TTC549 (cell line): ENCODE measurements around the gene KIF23.

Source experiments
- FAIRE-seq: peaks from 2 replicates; lab custom pipeline; 2012; peaks lifted over from hg19 to GRCh38; lab: Jason Lieb, UNC

Gene KIF23

DNA sequence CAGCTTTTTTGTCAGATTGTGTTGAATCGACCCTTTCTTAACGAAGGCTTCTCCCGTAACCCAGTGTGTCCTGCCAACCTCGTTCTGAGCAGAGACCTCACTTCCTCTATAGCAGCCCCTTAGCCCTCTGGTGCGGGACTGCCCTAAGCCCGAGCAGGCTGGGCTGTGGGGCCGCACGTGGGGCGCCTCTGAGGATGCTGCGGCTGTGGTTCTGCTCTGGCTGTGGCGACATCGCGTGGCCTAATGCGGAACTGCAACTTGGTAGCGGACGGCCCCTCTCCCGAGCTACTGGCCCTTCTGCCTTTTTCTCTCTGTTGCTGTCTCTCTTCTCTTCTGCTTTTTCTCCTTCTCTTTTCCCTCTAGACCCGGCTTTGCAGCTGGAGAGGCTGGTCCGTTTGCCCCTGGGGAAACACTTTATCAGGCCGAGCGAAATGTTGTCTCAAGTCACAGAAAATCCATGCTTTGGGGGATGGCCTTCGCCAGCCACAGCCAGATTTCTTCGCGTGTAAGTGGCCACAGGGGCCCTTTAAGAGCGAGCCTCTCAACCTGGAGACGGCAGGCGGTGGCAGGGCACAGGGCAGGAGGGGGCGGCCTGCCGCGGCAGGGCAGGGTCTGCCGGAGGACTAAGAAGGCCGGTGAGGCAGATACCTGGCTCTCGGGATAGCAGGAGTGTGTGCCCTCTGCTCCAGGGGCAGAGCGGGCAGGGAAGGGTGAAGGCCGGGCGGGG, 19.4 kb upstream of the KIF23 start:
- no peak for FAIRE-seq

DNA sequence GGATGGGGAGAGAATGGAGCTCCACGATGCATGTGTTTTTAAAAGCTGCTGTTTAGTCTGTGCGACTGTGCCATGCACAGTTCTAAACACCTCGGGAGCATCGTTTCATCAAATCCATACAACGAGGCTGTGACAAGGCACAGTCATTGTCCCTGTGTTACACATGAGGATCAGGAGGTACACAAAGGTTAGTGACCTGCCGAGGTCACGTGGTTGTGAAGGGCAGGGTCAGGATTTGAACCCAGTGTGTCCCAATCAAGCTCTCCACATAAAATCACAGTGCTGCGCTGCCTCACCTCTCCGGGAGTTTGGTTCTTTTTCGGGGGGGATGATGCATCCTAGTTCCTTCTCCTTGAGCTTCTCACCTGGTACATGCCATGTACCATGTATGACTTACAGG, 18.7 kb upstream of the KIF23 start:
- FAIRE-seq: no peak

DNA sequence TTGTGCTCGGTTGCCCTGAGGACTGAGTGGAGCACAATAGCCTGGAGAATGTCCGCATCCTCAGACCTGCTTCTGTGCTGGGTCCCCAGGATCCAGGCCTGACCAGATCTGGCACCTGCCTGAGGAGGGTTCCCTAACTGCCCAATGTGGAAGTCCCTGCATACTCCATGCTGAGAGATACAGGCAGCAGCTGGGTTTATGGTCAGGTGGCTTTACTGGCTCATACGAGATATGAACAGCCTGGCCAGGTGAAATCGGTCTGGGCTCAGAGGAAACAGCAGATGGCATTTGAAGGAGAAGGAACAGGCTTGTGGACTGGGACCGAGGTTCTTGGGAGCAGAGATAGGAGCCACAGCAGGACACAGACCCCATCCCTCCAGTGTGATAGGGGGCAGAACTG, 18.2 kb upstream of the KIF23 start:
- no peak for FAIRE-seq

DNA sequence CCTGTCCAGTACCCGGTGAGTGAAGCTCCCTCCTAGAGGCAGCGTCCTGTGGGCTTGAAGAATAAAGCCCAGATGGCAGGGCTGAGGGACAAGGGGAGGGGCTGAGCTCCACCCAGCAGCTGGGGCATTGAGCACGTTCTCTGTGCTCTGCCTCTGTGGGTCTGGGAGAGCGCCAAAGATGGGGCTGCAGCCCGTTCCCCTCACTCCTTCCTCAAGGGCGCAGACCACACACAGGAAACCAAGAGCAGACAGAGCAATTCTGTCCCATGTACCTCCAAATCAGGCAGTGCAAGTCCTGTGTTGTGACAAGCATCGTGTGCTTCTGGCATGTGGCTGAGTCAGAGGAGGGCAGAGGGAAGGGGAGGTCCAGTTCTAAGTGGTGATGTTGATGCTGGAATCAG, 15.7 kb upstream of the KIF23 start:
- no peak for FAIRE-seq

DNA sequence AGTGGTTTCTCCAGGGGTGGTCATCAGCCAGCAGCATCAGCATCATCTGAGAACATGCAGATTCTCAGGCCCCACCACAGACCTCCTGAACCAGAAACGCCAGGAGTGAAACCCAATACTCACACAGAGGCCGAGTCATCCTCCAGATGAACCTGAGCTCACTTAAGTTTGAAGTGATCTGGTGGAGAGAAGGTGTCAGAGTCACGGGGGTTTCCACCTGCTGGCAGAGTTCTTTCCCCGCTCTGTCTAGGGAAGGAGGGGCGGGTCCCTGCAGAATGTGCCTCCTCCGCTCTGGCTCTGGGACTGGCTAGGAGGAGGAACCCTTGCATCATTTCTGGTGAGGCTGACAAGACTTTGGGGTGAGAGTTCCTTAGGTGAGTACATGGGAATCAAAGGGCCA, 13.3 kb upstream of the KIF23 start:
- FAIRE-seq: no peak

DNA sequence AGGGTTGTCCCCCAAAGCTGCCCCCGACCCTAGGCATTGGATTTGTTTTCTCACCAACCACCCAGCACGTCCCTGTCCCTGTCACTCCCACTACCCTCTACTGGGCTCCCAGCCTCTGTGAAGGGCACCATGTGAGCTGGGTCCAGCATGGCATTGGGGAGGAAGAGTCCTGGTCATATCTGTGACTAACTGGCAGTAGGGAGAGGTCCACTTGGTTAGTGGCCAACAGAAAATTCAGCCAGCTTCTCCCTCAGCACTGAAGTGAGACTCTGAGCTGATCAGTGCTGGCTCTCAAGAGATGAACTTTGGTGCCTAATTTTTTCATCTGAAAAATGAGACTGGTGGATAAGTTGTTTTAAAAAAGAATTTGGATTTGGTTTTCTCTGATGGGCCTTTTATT, 11.3 kb upstream of the KIF23 start:
- FAIRE-seq: no peak

DNA sequence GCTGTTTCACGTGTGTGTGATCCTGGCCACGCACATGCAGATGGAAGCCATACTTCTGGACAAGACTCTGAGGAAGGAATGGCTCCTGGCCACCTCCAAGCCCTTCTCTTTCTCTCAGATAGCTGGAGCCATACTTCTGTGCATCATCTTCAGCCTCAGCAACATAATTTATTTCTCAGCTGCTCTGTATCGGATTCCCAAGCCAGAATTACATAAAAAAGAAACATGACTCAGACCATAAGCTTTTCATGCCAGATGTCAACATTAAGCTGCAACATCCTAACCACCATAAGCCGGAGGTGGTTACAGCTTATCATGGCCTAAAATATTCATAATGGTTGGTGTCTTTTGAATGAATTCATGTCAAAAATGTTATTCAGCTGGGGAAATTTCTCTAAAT, 10.6 kb upstream of the KIF23 start:
- FAIRE-seq: no peak

DNA sequence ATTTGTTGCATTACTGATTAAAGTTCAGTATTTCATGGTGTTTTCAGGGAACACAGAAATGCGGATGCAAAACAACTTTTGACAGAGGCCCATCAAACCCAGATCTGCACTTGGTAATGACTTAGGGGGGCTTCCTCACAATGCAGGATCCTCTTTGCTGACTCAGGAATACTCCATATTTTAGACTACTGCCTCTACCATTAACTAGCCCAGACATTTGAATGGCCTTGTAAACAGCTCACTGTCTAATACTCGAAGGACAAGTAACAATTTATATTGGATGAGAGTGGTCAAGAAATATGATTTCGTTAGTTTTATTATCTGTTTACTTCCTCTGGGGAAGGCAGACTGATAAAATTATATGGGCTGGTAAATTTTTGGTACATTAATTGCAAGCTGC, 9.0 kb upstream of the KIF23 start:
- FAIRE-seq: no peak

DNA sequence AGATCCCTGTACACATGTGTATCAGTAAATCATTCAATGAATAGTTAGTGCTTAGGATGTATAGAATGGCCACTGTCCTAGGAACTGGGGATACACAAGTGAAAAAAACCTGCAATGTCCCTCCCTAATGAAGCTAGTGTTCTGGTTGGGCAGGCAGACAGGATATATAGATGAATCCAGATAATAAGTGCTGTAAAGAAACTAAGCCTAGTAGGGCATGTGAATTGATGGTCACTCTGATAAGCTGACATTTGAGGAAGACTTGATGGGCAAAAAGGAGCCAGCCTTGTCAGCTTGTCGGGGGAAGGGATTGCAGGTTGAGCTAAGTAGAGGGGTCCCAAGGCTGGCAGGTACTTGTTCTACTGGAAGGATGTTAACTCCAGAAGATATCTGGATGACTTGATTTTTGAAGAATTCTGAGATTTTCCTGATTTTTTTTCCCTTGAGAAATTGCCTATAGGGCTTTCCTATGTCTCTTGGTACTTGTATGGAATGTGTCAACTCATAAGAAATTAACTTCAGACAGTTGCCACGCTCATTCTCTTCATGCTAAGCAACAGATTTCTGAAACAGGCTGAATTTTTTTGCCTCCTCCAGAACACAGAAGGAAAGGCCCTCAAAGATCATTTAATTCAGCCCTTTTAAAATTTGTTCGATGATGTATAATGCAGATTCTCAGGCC, 6.3 kb upstream of the KIF23 start:
- no peak for FAIRE-seq

DNA sequence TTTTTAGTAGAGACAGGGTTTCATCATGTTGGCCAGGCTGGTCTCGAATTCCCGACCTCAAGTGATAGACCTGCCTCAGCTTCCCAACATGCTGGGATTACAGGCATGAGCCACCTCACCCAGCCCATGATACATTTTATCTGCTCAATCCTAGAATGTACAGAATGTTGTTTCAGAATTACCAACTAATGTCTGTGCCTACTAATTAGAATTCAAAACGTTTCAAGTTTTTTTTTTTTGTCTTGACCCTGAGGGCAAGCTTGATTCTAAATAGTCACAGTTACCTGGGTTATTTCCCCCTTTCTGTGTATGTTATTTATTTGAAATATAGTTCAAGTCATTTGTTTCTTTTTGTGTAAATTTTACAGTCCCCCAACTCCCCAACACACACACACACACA, 5.3 kb upstream of the KIF23 start:
- FAIRE-seq: no peak

DNA sequence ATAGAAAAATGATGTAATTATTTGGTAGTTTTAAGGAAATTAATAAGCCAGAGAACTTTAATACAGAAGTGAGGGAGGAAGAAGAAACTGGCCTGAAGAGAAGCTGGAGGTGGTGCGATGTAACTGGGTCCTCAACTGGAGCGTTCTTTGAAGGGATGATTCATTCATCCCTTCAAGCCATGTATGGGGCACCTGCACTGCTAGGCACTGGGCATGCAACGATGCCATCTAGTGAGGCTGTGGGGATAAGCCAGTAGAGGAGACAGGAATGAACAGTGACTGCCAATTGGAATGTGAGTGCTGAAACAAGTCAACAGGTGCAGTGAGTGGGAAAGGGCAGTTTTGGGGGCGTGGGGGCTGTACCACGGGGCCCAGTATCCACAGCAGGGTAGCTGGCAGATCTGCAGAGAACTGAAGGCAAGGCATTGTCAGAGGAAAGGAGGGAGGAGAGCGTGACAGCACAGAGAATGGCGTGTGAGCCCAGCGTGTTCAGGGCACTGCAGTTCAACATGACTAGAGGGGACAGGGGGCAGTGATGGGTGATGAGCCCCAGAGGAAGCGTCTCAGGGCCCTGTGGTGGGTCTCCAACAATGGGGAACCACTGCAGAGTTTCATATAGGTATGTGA, 3.8 kb upstream of the KIF23 start:
- no peak for FAIRE-seq

DNA sequence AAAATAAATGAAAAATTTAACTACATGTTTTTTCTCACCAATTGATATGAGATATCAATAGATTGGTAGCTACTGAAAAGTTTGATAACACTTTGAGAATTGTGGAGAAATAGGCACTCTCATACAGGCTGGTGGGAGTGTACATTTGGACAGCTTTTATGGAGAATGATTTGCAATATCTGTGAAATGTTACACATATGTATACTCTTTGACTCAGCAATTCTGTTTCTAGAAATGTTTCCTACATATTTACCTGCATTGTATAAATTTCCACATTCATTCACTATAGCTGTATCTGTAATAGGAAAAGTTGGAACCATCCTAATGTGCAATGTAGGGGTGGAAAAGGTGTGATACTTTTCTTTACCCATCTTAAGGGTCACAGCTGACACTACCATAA, 1.9 kb upstream of the KIF23 start:
- no peak for FAIRE-seq

DNA sequence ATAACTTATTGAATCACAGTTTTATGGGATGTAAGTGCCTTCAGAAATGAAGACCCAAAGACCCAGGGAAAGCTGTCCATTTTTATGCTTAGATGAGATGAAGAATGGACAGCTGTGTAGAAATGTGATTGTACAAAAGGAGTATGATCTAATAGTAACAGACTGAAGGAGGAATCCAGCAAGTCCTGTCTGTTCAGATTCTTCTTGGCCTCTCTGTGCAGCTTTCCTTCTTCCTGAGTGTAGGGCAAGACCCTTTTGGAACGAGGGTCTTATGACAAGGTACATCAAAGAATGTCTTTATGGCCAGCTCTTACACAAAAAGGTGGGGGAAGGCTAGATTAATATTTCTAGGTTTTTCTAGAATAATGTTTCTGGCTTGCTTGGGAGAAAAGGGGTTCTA, 1.4 kb upstream of the KIF23 start:
- no peak for FAIRE-seq

DNA sequence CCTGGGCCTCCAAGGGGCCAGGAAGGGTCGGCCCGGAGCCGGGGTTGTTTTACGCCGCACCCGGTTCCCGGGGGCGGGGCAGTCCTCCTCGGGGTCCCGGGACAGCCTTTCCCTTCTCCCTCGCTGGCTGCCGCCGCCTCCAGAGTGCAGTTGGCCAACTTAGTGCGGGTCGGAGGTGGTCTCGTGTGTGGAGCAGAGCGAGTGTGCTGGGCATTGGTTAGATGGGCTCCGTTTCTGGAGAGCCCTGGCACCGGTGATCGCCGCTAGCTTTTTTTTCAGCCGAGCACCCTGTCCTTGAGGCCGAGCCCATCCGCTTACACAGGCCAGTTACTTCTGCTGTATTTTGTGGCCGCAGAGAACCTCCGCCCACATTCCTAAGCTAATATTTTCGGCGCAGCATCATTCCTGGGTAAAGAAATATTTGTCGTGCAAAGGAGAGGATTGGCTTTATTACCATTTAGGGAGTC, 585 bp downstream of the KIF23 start:
- FAIRE-seq: no peak

DNA sequence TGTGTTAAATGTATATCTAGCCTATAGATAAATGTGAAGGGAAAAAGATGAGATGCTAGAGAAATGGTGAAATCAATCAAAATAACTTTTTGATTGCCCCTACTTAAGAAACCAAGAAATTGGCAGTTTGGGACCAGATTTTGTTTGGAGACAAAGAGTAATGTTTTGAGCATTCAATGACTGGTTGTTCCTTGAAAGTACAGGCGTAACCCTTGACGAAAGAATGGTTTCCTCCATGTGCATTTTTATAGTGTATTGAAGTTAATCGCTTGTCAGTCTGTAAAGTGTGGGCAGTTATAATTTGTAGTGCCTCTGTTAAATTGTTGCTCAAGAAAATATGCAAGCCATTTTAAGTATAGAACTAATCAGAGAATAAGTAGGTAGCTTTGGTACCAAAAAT, 1.2 kb downstream of the KIF23 start:
- FAIRE-seq: no peak

DNA sequence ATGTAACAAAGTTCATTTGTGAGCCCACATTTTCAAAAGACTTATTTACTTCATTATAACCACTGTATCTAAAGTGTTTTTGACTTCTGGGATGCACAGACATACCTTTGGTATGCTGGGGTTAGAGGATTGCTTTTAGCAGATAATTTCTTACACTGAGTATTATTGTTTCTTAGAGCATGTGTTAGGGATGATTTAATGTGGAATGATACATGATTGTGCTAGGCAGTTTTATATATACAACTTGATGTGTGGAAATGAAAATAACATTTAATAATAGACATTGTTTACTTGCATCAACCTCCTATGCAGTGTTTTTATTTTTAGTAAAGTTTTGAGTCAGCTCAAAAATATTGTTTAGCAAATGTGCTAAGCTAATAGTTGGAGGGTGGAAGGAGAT, 3.4 kb downstream of the KIF23 start:
- FAIRE-seq: no peak

DNA sequence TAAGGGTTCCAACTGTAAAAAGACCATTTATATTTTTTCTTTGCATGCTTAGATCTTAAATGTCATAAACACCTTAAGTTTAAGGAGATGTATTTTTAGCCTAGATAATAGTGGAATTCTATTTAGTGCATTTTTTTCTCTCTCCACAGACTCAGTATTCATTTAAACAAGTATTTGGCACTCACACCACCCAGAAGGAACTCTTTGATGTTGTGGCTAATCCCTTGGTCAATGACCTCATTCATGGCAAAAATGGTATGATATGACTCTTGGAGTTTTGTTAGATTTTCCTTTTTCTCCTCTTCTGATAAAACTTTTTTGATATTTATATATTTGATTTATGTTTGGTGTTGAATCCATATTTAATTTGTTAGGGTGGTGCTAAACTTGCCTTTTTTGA, 7.3 kb downstream of the KIF23 start:
- no peak for FAIRE-seq

DNA sequence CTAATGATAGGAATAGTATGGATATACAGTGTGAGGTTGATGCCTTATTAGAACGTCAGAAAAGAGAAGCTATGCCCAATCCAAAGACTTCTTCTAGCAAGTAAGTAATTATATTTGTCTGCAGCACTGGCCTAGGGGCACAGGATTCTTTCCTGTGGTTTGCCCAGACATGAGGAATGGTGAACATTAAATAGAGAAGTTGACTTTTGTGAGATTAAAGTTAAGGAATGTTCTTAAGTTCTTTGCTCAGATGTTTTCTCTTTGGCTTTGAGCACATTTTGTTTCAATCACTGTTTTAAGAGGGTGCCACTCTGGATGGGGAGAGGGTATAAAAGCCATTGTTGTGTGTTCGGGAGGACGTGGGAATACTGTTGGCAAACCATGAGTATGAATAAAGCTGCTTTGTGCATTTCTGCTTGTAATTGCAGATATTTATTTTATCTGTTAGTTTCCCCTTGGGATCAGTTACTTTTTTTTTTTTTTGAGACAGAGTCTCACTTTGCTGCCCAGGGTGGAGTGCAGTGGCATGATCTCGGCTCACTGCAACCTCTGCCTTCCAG, 8.3 kb downstream of the KIF23 start:
- no peak for FAIRE-seq

DNA sequence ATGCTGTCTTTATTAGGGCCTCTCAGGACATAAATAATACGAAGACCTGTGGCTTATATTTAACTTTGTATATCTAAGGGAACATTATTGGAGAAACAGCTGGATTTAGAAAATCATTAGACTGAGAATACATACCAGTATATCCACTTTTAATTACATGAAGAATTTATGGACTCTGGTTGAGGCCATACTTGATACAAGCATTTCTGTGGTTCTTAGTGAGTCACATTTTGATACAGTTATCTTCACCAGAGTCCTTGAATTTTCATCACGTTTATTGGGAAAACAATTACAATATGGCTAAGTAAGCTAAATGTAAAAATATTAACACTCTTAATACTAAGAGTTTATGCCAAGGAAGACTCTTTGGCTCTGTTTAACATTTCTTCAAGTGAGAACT, 9.9 kb downstream of the KIF23 start:
- no peak for FAIRE-seq

DNA sequence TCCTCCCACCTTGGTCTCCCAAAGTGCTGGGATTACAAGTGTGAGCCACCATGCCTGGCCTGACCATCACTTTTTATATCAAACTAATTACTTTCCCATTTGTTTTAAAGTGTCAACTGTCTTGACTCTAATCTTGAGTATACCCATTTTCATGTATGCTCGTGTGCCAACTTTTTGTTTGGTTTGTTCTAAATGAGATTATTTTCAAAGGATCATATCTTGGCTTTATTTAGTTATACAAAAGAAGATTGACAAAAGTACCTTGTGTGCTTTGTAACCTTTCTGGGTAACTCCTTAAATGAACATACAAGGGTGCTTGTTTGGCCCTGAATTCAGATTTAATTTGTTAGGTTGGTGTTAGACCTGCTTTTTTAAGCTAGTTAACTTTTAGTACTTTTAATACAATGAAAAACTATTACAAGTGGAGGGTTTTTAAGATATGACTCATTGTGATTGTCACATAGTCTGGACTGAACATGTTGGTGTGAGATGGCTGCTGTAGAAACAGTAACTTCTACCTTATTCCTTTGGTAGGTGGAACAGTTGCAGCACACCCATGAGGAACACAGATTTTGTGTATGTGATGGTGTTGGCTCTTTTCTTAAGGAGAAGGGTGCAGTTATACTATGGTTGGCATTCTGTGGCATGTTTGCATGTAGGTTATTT, 10.7 kb downstream of the KIF23 start:
- no peak for FAIRE-seq

DNA sequence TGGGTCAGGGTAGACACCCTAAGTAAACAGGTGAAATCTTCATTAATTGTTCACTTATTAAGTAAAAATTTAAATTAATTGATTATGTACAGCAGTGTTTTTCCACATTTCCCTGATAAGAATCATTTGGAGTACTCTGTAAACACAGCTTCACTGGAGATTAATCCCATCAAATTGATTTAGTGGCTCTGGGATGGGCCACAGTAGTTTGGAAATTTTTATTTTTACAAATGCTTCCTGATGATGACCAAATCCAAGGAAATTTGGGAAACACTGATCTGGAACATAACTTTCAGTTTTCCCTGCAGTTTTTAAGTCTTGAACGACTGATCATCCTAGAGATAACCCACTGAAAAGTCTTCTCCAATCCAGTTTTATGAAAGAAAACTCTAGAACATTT, 19.7 kb downstream of the KIF23 start:
- no peak for FAIRE-seq

DNA sequence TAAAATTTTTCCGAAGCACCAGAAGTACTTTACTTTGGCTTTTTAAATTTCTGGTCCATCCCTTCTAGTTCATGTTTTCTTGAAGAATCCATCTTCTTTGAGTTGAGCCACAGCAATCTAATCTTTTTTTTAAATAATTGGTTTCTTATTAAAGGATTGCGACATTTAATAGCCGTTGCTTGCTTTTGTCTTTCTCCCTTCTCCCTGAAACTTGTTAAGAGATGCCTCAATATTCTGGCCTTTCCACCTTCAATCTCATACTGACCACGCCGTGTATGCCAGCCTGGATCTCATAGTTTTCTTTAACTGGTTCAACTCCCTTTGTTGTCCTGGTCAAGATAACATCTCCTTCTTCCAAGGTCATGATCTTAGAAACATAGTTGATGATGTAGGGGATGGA, 20.1 kb downstream of the KIF23 start:
- no peak for FAIRE-seq

DNA sequence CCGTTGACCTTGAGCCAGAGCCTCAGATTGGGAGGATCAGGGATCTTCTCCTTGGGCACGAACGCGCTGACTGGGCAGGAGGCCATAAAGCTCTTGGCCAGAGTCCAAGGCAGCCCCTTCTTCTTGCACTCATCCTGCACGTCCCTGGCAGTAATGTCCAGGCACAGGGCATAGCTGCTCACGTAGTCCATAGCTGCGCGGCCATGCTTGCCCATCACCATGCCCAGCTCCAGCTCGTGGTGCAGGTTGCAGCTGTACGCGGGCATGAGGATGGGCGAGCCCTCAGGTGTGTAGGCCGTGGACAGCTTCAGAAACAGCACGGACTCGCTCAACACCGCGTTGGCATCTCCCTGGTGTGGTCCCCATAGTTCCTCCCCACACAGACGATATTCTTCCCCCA, 20.5 kb downstream of the KIF23 start:
- no peak for FAIRE-seq
